GM21737 (cell line): ENCODE data around the gene FBXO47.

Experiments used
- ATAC-seq: cut with Tn5 transposase; IDR thresholded peaks from one replicate; pipeline ENCODE4 v1.9.1; 2021; ENCODE audit warnings: mild to moderate bottlenecking, moderate library complexity; ENCODE audit not compliant: unreplicated experiment

The FBXO47 gene, protein sequence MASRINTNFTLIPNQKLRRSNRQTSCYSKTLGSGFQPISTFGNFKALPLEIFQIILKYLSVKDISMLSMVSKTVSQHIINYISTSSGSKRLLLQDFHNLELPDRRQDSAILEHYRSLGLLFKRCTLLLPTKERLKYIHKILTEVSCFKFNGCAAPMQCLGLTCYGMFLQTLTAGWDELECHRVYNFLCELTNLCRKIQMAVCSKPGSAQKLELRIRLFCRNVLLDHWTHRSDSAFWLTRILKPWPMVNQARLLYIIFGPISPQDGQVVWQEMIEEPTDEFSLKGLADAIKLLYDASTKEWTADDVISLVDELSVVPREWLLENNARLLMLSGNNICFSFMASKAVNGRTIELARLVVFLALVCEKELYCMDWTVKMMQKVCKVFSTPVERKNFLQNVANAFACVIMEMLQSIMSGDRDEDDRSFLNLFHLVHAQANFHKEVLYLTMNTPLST

DNA sequence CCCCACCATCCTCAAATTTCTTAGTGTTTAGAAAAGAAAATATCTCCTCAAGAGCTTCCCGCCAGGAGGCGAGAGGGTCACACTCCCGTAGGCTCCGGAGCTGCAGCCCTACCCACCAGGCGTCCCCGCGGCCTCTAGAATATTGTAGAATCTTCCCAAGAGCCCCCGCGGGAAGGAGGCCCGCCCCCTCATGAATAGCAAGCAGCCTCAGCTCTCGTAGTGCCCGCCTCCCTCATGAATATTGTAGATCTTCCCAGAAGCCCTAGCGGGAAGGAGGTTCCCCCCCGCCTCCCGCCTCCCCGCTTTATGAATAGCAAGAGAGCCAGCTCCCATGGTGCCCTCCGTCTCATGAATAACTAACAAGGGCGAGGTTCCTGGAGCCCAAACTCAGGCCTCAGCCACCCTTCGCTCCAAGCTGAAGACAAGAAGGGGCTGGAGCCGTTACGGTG, at the start of gene FBXO47:
FBXO47 (minus strand) TSS at position 114 of the 449 bp plus-strand sequence. CDS start 4,378 bp downstream, outside the sequence.
- ATAC-seq: no peak

DNA sequence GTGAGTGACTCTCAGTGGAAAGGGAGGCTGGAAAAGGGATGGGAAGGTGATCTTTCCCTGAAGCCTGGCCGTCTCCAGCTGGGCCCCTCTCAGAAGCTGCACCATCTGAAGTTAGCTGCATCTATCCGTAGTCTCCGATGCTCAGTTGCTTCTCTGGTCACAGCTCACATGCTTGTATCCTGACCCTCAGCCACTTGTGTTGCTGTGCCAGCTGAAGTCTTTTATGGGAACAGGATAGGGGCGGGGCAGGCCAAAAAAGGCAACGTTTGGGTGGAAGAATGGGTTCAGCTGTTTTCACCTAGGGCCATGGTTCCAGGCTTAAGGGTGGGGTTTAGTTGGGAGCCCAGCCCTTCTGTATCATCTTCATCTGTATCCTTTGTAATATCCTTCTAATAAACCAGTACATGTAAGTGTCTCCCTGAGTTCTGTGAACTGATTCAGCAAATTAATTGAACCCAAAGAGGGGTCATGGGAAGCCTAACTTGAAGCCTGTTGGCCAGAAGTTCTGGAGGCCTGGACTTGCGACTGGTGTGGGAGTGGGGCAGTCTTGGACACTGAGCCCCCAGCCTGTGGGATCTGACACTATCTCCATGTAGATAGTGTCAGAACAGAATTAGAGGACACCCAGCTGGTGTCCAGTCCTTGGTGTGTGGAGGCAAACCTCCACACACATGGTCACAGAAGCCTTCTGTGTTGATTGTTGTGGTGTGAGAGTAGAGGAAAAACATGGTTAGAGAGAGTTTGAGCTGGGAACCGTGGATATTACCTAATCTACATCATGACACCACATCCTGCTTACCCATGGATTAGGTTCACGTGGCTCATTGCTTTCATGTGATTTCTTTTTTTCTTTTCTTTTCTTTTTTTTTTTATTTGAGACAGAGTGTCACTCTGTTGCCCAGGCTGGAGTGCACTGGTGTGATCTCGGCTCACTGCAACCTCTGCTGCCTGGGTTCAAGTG, 49.3 kb upstream of the FBXO47 start:
- no peak for ATAC-seq

DNA sequence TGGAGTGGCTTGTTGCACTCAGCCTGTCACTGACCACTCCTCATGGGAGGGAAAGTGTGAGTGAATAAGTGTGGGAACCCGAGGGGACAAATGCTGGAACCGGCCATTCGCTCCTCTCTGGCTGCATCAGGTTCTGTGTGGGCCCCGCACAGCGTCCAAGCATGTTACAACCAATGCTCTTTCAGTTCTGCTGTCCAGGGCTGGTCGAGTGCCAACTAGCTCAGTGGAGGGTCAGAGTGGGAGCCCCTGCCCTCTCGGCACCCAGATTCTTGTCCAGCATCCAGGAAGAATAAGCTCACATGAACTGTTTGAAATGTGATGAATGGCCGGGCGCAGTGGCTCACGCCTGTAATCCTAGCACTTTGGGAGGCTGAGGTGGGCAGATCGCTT, 48.3 kb upstream of the FBXO47 start:
- ATAC-seq: no peak

DNA sequence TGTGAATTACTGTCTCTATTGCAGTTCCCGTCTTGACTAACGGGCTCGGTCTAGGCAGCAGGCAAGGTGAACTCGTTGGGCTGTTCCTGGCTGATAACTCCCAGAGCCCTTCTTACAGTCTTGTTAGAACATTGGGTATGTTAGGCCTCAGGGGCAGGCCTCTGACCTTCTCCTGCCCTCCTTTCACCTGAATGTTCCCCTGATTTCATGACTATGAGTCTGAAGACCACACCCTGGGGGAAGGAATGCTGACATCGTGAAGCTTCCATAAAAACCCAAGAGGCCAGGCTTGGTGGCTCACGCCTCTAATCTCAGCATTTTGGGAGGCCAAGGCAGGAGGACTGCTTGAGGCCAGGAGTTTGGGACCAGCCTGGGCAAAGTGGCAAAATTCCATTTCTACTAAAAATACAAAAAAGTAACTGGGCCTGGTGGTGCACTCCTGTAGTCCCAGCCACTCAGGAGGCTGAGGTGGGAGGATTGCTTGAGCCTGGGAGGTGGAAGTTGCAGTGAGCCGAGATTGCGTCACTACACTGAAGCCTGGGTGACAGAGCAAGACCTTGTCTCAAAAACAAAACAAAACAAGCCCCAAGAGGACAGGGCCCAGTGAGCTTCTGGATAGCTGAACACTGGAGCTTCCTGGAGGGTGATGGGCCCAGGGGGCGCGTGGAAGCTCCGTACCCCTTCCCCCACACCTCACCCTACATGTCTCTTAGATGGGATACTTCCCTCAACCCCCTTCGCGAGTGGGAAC, 47.8 kb upstream of the FBXO47 start:
- no peak for ATAC-seq

DNA sequence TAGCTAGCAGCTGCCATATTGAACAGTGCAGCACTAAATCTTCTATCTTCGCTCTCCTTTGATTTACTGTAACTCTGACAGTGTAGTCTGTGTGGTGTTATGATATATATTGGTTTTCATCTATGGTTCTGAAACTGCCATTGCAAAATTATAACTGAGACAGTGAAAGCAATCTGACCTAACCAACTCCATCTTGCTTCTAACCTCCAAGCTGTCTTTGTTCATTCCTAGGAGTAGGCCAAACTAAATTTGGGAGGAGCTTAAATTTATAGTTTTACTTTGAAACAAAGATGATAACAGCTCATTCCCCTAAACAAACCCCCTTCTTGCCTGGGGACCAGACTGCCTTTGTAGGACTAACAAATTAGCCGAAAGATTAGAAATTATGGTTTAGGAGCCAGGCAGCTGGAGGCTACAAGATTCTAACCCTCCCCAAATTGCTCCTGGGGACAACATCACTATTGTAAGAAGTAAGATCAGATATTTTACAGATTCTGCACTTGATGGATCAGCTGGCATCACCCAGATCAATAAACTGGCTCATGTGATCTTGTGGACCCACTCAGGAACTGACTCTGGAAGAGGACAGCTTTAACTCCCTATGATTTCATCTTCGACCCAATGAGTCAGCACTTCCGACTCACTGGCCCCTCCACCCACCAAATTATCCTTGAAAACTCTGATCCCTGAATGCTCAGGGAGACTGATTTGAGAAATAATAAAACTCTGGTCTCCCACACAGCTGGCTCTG, 47.0 kb upstream of the FBXO47 start:
- no peak for ATAC-seq

DNA sequence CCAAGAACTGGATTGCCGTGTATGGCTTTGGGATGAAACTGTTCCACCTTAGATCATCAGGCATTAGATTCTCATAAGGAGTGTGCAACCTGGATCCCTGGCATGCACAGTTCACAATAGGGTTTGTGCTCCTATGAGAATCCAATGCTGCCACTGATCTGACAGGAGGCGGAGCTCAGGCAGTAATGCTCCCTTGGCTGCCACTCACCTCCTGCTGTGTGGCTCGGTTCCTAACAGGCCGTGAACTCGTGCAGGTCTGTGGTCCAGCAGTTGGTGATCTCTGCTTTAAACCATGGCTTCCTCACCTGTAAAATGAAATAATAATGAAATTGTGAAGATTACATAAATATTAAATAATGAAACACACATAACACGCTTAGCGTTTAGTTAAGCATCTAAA, 45.5 kb upstream of the FBXO47 start:
- ATAC-seq: no peak

DNA sequence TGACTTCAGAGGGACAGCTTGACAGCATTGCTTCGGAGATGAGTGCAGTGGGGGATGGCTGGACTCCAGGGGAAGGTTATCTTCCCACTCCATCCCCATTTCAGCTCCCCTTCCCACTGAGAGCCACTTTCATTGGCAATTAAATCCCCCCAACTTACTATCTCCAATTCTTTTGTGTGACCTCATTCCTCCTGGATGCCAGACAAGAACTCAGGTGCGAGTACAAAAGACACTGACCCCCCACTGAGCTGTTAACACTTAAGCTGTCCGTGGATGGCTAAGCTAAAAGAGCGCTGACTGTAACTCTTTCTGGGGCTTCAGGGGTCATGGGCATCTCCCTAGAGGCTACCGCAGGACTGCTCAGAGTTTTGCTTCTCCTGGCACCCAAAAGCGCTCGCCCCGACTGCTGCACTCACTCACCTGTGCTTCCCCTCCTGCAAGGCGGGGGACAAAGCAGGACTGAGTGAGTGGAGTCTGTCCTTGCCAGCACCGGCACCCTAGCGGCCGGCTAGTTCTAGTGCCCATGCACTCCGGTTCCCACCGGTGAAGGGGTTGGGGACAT, 44.8 kb upstream of the FBXO47 start:
- no peak for ATAC-seq

DNA sequence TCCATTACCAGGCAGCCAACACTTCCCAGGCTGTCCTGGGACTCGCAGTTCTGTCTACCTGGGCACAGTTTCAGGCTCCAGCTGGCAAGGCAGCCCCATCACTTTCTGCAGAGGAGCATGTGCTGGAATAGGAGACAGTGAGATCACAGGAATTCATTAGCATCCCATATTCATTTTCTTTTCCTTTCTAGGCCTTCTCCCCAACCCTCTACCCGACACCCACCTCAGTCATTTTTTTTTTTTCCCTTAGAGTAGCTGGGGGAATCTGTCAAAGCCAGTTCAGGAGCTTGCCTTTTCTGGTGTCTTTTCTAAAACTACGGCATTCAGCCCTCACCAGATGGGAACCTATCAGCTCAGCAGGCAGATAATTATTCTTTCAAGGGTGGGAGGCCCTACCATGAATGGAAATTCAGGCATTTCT, 42.4 kb upstream of the FBXO47 start:
- no peak for ATAC-seq

DNA sequence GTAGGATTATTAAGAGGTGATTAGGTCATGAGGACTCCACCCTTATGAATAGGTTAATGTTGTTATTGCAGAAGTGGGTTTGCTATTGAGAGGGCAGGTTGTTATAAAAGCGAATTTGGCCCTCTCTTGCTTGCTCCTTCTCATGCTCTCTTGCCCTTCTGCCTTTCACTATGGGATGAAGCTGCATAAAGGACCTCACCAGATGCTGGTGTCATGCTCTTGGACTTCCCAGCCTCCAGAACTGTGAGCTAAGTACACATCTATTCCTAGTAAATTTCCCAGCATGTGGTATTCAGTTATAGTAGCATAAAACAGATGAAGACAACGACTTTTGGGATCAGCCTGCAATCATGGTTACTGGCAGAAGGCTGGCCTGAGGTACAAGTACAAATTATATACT, 41.4 kb upstream of the FBXO47 start:
- ATAC-seq: no peak

DNA sequence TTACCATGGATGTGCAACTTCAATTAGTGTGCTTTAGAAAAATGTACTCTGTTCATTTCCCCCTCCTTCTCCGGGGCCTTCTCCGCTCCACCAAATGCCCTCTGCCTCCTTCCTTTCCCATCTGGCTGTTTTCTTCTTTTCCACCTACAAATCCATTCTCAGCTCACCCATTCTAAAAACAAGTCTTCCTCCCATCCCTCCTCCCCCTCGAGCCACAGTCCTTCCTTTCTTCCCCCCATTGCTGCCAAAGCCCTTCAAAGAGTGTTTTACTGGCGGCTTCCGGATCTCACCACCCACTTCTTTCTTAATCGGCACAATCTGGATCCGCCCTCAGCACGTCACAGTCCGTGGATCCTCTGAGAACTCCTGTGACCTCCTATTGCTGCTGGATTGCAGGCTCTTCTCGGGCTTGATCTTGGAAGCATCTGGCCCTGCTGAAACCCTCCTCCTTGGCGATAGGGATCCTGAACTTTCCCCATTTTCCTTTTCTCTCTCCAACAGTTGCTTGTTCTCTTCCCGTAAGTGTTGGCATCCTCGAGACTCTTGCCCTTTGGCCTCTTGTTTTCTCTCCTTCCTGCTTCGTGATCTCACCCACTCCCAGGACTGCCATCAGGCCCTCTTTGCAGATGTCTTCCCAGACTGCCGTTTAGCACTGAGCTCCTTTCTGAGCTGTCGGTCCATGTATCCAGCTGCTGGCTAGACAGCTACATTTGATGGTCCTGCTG, 36.0 kb upstream of the FBXO47 start:
- ATAC-seq: no peak

DNA sequence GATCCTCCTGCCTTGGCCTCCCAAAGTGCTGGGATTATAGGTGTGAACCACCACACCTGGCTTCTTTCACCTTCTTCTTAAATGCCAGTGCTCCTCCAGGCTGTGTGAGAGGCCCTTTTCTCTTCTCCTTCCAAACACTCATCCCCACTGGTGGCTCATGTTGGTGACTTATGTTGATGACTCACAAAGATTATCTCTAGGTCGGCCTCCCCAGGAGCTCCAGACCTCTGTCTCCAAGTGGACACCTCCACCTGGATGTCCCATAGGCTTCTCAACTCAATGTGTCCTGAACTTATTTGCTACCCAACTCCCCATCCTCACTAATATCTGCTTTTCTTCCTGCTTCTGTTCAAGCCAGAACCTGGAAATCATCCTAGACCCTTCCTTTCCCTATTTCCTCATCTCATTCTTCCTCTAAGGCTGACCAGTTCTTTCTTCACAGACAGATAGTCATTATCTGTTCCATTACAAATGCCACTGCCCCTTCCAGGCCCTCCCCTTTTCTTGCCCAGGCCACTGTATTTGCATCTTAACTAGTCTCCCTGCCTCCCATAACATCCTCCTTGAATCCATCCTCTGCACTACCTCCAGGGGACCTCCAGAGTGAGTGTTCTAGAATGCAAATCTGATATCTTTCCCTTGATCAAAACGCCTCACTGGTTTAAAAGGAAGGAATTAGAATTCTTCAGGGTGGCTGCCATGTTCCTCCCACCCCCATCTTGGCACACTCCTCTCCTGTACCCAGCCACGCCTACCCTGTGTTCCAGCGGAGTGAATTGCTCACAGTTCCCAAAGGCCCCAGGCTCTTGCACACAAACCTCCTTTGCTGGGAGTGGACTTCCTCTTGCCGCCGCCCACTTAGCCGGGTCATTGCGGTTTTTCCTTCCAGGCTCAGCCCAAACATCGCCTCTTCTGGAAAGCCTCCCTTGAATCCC, 34.8 kb upstream of the FBXO47 start:
- ATAC-seq: no peak

DNA sequence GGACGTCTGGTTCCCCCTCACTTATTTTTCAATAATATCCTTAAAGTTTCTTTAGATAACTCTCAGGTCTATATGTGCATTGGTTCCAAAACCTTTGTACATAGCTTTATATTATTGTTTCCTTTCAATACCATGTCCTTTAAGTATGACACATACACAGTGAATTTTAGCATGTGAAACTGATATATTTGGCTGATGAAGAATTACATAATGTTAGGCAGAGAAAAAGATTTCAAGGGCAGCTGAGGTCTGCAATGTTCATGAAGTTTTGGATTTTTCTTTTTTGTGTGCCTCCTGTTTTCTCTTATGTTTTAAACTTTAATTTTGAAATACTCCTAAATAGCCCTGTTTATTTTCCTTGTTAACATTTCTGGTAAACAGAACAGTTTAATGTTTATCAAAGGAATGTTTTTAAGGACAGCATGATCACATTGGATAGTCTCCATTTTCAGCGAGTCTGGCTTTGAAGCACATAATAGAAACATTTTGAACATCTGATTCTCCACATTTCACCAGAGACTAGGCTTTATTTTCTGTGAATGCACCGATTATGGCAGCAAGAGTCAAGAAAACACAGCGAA, 32.9 kb upstream of the FBXO47 start:
- no peak for ATAC-seq

DNA sequence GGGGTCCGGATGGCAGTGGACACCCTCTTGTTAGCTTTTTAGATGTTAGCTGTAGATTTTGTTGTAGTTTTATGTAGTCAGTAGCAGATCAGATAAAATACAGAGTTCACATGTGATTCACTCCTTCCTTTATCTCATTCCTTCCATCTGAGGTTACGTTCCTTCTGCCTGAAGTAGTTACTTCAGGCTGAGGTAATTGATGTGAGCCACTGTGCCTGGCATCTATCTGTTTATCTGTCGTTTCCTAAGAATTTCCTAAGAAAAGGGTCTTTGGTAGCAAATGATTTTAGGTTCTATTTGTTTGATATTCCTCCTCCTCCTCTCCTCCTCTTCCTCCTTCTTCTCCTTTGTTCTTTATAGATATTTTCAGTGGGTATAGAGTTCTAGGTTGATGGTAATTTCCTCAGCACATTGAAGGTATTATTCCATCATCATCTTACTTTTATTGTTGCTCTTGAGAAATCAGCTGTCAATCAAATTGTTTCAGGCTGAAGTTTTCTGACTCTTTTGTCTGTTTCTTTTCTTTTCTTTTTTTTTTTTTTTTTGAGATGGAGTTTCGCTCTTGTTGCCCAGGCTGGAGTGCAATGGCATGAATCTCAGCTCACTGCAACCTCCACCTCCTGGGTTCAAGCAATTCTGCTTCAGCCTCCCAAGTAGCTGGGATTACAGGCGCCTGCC, 29.6 kb upstream of the FBXO47 start:
- ATAC-seq: no peak

DNA sequence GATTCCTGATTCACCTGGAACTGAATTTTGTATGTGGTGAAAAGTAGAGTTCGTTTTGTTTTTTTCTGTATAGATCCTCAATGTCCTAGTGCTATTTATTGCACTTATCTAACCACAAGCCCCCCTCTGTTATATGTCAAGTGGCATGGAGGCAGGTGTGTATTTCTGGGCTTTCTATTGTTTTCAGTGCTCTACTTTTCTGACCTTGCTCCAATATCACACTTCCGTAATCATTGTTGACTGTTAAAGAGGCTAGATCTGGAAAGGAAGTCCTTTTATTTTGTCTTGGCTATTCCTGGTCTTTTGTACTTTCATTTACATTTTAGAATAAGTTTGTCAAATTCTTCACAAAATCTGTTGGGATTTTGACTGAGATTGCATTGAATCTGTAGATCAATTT, 26.8 kb upstream of the FBXO47 start:
- ATAC-seq: no peak

DNA sequence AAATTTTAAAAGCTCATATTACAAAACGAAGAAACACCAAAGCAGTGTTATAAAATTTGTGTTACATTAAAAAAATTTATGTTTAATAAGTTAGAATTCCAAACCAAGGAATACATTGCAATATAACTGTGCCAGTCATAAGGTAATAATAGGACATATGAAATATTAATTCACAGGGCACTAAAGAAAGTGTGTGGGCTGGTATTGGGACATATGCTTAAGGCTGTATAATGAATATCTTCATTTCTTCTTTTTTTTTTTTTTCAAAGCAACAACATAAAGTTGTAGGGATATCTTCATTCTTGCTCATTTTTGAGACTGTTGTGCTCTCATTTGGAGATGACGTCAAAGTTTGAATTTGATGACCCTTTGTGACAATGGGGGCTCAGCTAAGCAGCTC, 17.5 kb upstream of the FBXO47 start:
- ATAC-seq: no peak

DNA sequence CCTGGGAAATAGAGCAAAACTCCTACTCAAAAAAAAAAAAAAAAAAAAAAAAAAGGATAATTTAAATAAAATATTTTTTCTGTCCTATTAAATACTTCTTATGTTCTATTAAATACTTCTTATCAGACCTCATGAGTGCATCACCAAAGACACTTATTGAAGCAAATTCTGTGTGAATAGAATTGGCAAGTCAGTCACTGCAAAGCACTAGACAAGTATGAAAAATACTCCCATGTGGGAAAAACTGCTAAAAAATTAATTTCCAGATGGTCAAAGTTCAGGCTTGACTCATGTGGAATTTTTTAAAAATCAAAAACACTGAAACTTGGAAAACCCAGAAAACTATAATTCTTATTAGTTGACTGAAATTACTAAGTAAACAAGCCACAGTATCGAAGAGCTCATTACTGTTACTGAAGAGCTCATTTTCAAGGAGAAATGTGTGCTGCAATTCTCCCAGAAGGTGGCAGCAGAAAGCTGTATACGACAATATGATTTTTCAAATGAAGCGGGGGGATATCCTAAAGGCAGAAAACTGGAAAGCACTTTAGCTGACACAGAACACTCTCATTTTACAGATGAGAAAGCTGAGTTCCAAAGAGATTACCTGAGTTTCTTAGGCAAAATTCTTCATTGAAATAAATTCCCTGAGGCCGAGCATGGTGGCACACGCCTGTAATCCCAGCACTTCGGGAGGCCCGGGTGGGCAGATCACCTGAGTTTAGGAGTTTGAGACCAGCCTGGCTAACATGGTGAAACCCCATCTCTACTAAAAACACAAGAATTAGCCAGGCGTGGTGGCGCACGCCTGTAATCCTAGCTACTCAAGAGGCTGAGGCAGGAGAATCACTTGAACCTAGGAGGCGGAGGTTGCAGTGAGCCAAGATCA, 15.9 kb upstream of the FBXO47 start:
- no peak for ATAC-seq
